Pulmonary artery endothelial cell (primary cell): ENCODE results near the gene L3MBTL1. TPM values are rescaled to one million over a fixed set of nuclear protein-coding genes. Genes with fewer than 3 reads are reported as not detected.

ENCODE experiments used
- DNase-seq: peaks from one replicate; pipeline ENCODE4 v3.0.0-alpha.2; 2011; ENCODE audit warnings: low read depth, low spot score
- total RNA-seq: library from RNA; depleted of rRNA; stranded (reverse); fragments of >200 nt; gene quantifications from 2 replicates; pipeline ENCODE4 v1.2.3, GENCODE V29; 2014

Gene L3MBTL1
- total RNA-seq, 1 donor from 2014 or later, result 2.8 TPM

DNA sequence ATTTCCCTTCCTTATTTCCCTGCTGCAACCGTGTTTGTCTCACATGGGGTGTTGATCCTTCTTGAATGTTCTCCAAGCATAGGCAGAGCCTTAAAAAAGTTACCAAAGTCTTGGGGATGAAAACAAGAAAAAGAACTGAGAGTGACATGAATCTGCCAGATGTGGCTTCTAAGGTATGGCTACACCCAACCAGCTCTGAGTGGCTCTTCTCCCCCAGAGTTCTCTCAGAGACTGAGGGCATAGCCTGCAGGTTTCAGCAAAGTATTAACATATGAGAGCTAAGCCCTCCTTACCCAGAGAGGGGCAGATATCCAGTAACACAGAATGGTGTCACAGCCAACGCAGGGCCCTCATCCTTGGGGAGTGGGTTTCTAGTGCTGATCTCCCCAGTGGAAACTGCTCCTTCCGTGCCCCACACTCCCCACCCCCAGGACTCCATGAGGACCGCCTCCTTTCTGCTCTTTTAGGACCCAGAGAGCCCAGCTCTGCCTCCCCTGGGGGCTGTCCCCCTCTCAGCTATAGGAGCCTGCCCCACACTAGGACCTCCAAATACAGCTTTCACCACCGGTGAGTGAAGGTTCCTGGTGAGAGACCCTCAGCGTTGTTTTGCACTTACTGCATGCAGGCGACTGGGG lies 28.0 kb downstream of the L3MBTL1 start:
- no peak for DNase-seq

DNA sequence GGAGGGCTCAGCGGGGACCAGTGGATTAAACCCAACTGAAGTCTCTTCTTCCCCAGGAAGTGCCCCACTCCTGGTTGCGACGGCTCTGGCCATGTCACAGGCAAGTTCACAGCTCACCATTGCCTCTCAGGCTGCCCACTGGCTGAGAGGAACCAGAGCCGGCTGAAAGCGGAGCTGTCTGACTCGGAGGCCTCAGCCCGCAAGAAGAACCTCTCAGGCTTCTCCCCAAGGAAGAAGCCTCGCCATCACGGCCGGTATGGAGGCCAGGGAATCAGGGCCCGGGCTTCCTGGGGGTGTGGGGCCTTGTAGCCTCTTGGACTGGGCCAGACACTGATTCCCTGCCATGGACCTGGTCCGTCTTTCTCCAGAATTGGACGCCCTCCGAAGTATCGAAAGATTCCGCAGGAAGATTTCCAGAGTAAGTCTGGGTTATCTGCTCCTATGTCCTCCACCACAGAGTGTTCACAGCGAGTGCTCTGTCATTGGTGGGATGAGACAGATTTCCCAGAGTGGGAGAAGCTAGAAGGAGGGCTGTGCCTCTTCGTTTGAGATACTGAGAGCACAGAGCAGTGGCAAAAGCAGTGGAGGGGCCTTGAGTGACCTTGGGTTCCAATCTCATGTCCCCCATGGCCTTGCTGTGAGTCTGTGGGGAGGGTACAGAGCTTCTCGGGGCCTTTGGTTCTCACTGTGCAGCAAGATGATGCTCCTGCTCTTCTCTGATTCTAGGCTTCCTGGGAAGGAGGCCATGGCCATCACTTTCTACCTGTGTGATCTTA lies 28.7 kb downstream of the L3MBTL1 start:
- no peak for DNase-seq

DNA sequence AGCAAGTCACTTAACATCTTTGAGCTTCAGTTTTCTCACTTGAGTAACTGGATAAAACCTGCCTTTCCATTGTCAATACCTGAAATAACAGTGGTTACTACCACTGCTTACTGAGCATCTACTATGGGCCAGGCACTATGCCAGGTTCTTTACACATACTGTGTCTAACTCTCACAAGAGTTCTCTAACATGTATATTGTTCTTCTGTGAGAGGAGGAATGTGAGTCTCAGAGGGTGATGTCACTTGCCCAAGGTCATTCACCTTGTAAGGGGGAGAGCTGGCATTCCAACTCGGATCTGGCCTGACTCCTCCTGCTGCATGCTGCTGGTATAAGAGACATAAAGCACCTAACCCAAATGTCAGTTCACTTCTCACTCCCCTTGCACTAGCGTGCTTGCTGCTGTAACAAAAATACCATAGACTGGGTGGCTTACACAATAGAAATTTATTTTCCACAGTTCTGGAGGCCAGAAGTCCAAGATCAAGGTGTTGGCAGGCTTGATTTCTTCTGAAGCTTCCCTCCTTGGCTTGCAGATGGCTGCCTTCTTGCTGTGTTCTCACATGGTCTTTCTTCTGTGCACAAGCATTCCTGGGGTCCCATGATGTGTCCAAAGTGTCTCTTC lies 29.4 kb downstream of the L3MBTL1 start:
- DNase-seq, result no peak

DNA sequence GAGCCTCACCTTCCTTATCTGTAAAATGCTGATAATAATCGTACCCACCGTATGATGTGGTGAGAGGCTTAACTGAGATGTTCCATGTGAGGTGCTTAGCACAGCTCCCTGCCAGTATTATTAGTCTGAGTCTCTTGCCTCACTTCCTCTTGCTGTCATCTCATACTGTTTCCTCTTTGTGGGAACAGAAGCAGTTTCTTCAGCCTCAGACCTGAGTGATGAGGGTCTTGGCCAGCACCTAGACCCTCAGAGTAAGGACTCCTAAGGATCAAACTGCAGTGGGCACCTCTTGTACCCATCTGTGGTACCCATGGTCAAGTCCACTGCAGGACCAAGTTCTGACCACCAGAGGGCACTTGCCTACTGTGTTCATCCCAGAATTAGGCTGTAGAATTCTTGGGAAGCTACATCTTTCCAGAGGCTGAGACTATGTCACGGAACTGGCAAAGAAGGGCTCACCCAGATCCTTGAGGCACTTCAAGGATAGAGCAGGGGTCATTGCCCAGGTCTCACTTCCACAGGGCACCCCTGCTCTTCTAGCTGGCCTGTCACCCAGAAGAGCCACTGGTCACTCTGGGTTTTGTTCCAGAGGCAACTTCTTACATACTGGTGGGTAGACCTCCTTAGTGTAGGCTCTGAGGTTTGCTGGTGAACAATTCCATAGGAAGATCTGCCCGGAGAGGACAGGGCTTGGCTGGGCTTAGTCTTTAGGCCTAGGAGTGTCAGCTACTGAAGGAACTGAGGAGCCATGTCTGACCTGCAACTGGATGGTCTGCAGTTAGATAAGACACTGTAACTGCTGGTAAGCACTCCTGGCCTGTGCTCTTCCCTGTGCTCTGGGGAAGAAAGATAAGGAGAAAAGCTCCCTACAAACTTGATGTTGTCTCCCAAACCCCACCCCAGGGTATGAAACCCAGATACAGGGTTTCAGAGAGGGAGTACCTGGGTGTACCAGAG lies 30.7 kb downstream of the L3MBTL1 start:
- no peak for DNase-seq

DNA sequence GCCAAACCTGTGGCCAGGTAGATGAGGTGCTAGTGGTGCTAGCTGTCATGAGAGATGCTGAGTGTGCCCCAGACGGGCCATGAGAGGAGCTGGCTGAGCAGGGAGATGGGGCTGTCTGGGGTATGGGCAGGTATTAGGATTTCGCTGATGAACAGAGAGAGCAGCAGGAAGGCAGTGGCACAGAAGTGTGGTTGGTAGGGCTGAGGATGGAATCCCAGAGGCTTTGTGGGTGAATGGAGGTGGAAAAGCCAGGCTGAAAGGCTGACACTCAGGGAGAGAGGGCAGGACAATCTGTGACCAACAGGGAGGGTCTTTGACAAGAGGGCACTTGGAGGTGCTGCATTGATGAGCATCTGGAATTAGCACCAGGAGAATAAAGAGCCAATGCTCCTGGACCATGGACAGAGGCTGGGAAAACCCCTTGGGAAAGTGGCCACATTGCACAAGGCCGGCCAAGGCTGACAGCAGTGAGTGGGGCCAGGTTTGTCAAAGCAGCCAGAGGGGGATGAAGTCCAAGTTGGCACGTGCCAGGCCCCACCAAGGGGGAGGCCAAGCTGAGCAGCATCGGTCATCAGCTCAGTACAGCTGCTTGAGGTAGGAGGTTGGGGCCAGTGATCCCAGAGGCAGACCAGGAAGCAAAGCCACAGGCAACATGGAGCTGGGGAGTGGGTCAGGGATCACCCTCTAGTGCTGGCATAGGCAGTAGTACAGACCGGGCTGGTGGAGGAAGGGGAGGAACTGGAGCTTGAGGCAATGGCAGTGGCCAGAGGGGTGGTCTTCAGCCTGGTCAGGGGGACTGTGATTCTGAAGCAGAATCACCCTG lies 31.6 kb downstream of the L3MBTL1 start:
- no peak for DNase-seq

DNA sequence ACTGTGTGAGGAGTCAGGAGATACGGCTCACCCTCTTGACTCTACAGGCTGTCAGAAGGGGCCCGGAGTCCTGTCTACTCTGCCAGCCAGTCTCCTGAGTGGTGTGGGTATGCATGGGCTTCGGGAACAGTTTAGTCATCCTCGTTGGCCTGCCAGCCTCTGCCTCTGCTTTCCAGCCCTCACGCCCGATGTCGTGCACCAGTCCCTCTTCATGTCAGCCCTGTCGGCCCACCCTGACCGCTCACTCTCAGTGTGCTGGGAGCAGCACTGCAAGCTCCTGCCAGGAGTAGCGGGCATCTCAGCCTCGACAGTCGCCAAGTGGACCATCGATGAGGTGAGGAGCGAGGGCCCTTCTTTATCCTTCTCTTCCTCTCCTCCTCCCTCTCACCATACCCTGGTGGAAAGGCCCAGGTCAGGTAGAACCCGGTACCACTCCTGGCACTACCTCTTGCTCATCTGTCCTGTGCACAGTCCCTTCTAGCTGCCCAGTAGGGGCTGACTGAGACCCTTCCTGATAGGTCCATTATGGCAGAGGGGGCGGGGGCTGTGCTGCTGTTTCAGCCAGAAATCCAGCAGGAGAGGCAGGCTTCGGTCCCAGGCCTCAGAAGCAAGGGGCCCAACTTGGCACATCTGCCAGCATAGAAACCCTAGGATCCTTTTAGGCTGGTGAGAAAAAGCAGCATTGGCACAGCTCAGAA lies 32.6 kb downstream of the L3MBTL1 start:
- no peak for DNase-seq

DNA sequence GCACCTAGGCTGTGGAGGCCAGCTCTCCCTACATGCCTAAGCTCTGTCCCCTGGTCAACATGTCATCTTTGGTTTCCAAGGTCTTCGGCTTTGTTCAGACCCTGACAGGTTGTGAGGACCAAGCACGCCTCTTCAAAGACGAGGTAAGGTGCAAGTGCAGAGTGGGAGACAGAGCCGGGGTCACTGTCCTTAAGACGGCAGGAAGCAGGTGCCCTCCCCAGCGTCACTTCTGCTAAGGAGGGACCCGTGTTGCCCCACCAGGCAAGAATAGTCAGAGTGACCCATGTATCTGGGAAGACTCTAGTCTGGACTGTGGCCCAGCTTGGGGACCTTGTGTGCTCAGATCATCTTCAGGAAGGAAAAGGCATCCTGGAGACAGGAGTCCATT lies 33.2 kb downstream of the L3MBTL1 start:
- no peak for DNase-seq

DNA sequence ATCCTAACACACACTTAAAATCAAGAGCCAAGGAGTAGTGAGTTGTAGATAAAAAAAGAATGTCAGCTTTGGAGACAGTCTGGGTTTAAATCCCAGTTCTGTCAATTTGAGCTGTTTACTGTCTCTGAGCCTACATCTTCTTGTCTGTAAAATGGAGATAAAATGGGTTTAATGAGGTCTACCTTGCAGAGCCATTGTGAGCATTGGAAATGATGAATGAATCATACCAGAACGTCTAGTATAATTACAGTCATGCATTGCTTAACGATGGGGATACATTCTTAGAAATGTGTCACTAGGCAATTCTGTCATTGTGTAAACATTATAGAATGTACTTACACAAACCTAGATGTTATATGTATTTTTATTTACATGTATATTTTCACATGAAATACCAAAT lies 33.7 kb downstream of the L3MBTL1 start:
- no peak for DNase-seq

DNA sequence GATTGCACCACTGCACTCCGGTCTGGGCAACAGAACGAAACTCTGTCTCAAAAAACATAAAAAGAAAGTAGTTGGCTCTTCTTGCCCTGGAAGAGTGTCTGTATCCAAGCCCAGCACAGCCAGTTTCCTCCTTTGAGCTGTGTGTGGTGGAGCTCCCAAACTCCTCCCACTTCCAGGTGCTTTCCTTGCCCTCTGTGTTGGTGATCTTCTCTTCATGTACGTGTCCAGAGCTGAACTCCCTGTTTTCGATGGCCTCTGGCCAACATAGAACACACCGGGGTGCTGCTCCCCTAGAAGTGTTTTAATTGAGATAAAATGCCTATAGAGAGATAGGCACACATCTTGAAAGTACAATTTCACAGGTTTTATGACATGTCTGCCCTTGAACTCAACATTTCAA lies 34.7 kb downstream of the L3MBTL1 start:
- DNase-seq, result no peak

DNA sequence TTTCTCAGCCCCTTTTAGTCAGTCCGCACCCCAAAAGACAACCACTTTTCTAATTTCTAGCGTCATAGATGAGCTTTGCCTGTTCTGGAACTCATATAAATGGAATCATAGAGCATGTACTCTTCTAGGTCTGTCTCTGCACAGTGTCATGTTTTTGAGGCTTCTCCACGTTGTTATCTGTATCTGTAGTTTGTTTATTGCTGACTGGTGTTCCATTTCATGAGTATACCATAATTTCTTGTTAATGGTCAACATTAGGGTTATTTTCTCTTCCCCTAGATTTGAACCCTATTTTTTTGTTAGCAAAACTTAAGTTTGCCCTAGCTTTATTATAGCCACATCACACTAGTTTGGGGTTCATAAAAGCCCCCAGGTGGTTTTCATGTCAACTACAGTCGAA lies 35.2 kb downstream of the L3MBTL1 start:
- DNase-seq, result no peak

DNA sequence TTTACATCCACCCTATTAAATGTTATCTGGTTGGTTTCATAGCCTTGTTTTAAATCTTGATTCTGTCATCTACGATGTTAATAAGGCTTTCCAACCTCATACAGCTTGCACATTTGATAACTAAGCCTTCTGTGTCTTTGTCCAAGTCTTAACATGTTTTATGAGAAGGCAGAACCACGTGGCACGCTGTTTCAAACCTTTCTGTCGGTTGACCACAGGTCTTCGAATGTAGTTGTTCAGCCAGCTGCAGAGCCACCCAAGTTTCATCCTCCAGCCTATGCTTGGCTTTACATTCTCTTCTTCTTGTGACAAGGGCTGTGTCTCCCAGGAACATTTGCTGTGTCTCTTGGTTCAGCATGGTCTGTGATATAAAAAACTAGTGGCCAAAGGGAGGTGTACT lies 35.6 kb downstream of the L3MBTL1 start:
- no peak for DNase-seq

DNA sequence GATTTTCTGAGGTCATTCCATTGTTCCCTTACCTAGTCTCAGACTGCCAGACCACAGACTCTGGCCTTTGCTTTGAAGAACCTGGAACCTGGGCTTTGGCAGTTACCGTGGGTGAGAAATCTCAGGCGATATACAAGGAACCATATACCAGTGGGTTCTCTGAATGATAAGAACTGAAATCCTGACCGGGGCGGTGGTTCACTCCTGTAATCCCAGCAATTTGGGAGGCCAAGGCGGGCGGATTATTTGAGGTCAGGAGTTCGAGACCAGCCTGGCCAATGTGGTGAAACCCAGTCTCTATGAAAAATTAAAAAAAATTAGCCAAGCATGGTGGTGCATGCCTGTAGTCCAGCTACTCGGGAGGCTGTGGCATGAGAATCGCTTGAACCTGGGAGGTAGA lies 37.0 kb downstream of the L3MBTL1 start:
- no peak for DNase-seq

DNA sequence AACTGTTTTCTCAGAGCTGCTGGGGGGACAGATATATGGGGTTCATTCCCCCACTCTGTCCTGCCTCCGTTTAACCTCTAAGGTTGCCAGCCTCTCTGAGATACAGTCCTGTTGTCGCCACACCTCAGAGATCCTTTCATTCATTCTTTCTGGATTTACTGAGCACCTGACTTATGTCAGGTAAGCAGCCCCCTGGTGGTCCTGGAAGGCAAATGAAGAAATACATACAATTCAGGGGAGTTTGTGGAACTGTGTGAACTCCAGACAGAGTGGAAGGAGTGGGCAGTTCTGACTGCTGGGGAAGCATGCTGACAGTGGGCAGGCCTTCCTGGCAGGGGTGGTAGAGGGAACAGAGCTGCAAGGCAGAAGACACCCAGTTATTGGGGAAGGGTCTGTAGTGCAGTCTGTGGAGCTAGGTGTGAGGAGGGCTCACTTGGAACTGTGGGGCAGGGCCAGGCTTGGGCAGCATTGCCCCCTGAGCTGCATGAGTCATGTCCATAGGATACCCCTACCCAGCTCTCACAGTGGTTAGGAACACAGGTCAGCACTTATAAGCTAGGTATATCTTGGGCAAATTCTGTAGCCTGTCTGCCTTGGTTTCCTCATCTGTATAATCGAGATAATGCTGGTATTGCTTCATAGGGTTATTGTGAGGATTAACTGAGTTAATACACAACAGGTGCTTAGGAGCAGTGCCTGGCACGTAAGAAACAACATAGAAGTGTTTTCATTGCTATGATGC lies 38.5 kb downstream of the L3MBTL1 start:
- no peak for DNase-seq

DNA sequence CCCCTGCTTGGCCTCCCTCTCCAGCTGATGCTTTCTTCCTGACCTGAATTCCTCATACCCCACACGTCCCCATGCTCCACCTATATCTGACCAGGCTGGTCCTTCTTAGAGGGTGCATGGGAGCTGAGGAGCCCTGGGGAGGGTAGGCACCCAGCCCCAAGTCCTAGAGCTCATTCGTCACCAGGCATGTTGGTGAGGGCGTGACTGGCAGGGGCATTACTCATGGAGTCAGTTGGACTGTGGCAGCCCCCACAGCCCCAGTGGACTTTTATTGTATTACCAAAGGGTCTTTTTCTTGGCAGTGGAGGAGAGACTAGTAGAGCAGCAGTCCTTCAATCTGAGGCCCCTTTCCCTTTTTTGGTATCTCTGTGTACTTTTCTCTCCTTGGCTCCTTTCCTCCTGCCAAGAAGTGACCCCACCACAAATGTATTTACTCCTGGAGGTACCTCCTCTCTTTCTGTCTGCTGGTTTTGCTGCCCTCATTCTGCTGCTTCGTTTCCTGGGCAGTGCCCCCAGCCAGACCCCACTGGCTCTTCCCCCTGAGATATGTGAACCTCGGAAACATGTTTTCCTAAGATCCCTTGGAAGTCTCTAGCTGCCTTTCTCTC lies 40.9 kb downstream of the L3MBTL1 start:
- no peak for DNase-seq

DNA sequence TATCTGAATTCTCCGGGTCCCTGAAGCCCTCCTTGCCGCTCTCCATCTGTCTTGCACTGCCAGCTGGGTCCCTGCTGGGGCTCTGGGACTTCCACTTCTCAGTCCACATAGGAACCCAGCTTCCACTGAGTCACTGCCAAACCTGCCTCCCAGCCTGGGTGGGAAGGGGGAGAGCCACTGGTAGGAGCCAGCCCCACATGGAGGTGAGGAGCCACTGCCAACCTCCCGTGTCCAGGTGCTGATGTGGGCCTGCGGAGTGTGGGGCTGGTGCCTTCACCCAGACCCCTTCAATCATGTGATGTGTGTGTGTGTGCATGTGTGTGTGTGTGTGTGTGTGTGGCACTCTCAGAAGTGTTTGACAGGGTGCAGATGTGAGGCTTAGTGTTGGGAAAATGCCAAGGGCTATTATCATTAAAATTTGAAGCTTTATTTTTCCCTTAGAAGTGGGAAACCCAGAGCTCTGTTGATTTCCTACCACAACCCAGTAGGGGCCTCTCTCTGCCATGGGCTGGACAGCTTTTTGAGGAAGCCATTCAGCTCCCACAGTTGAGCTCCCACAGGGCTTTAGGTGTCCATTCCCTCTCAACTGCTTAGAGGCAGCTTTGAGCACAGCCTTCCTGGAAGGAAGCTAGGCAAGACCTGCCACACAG lies 42.0 kb downstream of the L3MBTL1 start:
- DNase-seq, result no peak

DNA sequence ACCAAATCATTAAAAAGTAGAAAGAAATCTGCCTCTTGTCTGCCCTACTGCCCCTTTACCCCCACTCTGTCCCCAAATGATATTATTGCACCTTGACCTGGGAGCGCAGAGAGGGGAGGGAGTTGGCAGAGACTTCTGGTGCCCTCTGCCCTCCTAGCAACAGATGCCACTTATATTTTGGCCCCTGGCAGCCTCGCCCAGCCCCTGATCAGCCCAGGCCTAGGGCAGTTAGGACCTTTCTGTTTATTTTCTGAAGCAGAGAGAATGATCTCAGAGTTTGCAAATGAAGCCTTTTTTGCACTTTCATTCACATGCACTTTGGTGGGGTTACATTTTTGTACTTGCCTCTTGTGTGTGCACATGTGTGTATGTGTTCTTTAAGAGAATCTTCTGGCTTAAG lies 43.0 kb downstream of the L3MBTL1 start:
- DNase-seq, result no peak

DNA sequence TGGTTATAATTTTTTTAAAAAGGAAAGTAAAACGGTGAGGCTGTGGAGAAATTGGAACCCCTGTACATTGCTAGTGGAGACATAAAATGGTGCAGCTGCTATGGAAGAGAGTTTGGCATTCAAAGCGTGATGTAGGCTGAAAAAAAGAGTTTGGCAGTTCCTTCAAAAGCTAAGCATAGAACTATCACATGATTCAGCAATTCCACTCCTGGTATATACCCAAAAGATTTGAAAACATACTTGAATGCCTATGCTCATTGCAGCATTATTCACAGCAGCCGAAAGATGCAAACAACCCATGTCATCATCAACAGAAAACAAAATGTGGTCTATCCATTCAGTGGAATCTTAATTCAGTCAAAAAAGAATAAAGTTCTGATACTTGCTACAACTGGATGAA lies 46.9 kb downstream of the L3MBTL1 start:
- no peak for DNase-seq

DNA sequence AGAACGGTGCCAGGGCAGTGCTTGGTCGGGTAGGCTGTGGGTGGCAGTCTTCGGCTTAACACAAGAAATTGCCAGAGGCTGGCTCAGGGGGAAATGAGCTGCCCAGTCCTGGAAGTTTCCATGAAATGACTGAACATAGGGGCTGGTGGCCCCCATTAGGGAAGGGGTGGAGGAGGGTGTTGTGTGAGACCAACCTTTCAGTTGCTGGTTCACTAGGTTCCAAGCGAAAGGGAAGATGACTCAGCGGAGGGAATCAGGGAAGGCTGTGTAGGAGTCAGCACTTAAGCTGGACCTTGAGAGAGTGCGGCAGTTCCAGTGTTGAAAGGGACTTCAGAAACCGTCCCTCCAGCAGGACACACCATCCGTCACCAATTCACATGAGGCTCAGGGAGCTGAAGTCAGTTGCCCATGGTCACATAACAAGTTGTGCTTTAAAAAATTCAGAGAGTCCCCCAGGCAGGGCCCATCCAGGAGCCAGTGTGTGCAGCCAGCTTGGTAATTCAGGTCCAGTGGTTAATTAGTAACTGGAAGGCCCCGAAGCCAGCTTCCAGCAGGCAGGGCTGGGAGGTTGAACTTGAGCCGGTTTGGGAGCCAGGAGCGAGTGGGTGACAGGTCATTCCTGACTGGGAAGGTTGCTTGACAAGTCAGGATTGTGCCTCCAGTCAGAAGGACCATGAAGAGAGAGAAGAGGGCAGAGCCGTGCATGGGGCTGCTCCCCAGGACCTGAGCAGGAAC lies 51.1 kb downstream of the L3MBTL1 start, which contains the start of gene SGK2:
Gene SGK2 (plus strand): TSS at position 616 of the 735 bp plus-strand sequence. CDS start 7,469 bp downstream, outside the sequence.
- no peak for DNase-seq
